Measurements from ENCODE around the gene OR2AJ1.
A peak's percentile ranks its signal among the peaks of the same experiment; 100 is the strongest.

The OR2AJ1 gene, protein sequence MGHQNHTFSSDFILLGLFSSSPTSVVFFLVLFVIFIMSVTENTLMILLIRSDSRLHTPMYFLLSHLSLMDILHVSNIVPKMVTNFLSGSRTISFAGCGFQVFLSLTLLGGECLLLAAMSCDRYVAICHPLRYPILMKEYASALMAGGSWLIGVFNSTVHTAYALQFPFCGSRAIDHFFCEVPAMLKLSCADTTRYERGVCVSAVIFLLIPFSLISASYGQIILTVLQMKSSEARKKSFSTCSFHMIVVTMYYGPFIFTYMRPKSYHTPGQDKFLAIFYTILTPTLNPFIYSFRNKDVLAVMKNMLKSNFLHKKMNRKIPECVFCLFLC

DNA sequence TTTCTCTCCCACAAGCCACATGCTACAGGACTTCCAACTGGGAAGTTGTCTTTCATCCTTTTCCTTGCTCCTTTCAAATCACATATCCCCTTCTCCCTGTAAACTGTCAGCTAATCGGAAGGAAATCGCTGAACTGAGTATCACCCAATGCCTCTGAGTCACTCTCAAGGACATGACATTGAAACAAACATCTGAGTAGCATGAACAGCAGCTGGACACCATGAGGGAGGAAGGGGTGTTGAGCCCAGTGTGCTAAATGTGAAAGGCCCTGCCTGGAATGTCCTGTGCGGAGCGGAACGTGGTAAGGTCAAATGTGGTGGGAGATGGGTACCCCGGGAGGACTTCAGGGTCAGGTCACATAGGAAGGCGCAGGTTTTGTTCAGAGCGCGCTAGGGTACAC lies at the start of gene OR2AJ1:
OR2AJ1 (plus strand) TSS at position 22 of the 400 bp plus-strand sequence. CDS start 8,880 bp downstream, outside the sequence.
- DNase-seq = no peak

DNA sequence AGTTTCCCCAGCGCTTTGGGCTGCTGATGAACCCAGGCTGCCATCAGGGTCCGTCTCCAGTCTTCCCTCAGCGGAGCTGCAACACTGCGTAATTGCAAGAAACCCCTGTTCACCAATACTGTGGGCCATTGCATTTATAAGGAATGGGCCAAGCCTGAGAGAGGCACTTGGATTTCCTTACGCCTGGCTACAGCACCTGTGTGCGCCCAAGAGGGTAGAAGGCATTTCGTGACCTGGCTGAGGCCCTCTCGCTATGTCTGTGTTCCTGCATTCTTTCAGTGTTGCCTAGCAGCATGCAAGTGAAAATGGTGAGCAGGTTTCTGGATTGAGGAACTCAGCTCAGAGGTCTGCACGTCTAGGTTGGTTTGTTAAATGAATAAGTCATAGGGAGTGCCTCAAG lies 41.3 kb upstream of the OR2AJ1 start:
- DNase-seq = no peak

DNA sequence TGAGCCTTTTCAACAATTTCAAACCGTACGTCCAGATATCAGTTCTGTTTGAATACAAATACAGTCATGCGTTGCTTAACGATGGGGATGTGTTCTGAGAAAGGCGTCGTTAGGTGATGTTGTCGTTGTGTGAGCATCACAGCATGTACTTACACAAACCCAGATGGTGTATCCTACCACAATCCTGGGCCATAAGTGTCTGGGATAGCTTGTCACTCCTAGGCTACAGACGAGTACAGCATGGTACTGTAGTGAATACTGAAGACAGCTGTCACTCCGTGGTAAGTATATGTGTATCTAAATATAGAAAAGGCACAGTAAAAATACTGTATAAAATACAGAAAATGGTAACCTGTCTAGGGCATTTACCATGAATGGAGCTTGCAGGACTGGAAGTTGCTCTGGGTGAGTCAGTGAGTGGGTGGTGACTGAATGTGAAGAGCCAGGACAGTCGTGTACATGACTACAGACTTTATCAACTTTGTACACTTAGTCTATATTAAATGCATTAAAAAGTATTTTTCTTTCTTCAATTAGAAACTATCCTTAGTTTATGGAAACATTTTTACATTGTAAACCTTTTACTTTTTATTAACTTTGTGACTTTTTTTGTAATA lies 39.8 kb upstream of the OR2AJ1 start:
- DNase-seq = peak; percentile 42

DNA sequence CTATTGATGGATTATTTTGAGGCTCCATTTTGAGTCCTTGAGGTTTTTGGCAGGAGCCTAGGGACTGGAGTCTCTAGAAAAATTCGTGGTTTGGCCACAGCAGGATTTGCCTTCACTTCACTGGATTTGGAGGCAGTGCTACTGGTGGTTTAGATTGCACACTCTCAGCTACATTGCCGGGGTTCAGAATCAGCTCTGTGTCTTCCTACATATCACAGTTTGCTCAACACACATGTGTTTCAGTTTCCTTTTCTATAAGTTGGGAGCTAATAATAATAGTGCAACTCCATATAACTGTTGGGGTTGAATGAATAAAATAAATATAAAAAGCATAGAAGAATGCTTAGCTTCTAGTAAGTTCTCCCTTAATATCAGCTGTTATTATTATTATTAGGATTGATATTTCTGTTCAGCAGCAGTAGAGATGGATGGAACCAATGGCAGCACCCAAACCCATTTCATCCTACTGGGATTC lies 29.5 kb upstream of the OR2AJ1 start, which contains the start of gene OR2W3:
OR2W3 (plus strand) TSS at position 425 of the 475 bp plus-strand sequence; CDS start at position 425, 0 bp downstream.
- DNase-seq = no peak

DNA sequence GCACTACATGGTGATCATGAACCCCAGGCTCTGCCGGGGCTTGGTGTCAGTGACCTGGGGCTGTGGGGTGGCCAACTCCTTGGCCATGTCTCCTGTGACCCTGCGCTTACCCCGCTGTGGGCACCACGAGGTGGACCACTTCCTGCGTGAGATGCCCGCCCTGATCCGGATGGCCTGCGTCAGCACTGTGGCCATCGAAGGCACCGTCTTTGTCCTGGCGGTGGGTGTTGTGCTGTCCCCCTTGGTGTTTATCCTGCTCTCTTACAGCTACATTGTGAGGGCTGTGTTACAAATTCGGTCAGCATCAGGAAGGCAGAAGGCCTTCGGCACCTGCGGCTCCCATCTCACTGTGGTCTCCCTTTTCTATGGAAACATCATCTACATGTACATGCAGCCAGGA lies 28.7 kb upstream of the OR2AJ1 start:
- DNase-seq = no peak

DNA sequence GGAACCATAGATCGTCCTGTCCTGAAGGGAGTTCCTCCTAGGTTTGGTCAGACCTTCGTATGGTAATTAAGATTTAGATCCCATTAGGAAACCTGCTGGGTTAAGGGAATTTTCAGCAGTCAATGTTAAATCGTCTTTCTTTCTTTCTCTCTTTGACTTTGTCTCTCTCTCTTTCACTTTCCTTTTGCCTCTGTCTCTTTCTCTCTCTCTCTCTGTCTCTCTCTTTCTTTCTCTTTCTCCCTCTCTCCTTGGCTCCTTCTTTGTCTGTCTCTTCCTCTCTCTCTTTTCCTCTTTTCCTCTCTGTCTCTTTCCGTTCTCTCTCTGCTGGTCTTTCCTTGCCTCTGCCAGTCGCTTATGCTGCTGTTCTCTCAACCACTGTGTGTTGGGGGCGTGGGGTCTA lies 20.6 kb upstream of the OR2AJ1 start:
- DNase-seq = no peak

DNA sequence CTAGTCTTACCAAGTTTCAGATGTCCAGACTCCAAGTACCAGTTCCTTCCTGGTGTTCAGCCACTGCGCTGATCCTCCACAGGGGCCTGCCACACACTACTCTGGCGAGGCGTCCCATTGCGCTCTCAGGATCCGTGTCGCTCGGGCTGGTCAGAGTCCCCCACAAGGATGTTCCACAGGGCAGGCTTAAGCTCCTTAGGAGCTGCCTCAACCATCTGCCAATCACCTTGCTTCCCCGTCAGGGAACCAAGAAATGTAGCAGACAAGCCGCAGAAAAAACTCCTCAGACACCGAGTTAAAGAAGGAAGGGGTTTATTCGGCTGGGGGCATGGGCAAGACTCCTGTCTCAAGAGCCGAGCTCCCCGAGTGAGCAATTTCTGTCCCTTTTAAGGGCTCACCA lies 19.5 kb upstream of the OR2AJ1 start:
- DNase-seq = peak; percentile 35

DNA sequence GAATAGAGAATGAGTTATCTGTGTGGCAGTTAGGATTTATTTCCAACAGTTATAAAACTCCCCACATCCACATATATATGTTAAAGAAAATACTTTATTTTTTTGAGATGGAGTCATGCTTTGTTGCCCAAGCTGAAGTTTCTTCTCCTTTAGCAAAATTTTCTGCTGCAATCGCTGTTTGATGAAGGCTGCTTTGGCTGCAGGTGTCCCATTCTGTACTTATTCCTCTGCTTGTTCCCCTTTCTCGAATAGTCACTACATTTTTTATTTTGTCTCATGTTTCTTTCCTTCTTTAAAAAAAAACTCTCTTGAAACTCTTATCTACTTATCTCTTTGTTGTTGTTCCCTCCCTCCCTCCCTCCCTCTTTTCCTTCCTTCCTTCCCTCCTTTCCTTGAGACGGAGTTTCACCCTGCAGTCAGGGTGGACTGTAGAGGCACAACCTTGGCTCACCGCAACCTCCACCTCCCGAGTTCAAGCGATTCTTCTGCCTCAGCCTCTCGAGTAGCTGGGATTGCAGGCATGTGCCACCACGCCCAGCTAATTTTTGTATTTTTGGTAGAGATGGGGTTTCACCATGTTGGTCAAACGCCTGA lies 18.7 kb upstream of the OR2AJ1 start:
- DNase-seq = peak; percentile 59

DNA sequence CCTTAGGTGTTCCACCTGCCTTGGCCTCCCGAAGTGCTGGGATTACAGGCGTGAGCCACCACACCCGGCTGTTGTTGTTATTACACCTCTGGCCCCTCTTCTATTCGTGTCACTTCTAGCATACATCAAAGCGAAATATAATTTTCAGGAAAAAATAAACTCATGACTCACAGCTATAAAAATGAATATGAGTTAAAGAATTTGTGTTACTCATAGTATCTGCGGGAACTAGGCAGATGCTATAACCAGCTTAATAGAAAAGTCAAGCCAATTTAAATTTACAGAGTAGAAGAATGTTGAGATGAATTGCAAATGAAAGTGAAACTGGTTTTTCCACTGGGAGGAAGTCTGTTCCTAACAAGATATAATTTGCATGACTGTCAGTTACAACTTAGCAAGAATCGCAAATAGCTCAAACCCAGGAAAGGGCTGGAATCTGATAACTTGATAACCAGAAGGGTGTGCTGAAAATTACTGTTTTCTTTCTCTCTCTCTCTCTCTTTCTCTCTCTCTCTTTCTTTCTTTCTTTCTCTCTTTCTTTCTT lies 18.1 kb upstream of the OR2AJ1 start:
- peak; percentile 95 for DNase-seq

DNA sequence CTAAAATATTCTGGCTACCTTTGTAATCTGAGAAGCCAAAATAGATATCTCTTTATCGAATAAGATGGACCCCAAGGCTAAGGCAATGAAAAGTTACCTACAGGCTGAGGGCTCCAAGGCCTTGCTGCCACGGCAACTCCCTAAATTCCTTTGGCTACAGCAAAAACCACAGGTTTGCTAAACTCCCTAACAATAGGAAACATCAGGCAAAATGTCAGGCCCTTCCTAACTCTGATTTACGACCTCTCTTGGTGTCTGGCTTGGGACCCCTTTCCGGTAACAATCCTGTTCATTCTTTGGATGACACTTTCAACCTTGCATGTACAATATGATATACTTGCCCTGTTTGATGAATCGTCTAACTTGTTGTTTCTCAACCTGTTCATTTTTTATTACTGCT lies 15.9 kb upstream of the OR2AJ1 start:
- peak; percentile 34 for DNase-seq

DNA sequence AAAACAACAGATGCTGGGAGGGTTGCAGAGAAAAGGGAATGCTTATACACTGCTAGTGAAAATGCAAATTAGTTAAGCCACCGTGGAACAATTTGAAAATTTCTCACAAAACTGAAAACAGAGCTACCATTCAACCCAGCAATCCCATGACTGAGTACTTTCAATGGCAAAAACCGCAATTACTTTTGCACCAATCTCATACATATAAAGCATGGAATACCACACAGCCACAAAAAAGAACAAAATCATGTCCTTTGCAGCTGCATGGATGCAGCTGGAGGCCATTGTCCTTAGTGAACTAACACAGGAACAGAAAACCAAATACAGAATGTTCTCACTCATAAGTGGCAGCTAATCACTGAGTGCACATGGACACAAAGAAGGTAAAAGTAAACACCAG lies 10.9 kb upstream of the OR2AJ1 start:
- no peak for DNase-seq

DNA sequence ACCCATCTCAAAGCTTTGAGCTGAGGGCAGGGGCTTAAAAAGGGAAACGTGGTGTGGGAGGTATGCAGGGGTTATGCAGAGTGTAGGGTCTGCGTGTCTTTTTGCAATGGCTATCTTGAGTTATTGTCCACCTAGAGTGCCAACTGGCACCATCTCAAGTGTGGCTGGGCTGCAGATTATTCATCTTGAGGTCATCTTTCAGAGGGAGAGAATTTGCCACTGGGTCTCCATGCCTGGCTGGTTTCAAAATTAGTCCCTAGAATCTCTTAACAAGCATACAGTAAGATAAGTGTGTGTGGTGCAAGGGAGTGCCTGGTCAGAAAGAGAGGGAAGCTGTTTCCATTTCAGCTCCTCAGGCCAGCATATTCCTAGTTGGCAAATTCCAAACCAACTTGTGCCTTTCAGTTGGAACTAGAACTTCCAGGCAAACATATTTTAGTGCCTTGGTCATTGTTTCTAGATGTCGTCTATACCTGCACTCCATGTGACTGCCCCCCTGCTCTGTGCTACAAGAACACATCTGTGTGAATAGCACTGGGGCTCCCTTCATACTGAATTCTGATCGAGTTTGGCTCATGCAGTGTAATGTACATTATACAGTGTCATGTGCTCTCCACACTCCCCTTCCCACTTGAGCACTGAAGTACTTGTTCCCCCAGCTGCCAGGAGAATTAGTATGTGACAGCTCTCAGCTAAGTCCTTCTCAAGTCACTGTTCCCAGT lies 9.6 kb upstream of the OR2AJ1 start:
- no peak for DNase-seq

DNA sequence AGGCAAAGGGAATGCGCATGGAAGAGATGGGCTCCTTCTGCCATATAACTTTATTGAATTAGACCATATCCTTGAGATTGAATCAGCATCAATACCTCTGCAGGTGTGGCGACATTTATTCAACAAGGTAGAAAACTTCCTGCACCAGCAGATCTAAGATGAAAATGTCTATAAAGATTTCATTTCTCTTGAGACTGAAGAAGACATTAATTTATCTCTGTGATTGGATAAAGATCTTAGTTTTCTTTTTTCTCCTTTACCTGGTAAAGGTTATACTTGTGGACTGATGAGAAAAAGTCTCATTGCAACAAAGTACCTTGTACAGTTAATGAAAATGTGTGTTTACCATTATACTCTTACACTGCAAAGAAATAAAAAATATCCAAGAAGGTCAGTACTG lies 4.7 kb upstream of the OR2AJ1 start, which contains the start of gene OR2T8:
OR2T8 (plus strand) TSS at position 301 of the 400 bp plus-strand sequence. CDS start 766 bp downstream, outside the sequence.
- DNase-seq = no peak

DNA sequence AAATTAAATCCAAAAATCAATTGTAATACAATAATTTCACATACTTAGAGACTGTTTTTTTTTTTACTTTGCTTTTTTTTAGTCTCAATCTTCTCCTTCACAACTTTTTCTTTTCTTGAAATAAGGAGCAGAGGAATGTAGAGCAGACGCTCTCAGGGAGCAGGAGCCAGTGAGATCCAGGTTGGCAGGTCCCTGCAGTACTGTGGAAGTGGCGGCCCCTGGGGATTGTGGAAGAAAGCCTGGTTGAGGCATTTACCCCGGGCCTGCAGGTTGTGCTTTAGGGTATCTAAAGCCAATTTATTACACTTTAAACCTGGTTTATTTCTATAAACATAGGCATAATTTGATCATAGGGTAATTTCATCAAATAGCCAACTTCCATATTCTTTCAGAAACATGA lies 748 bp upstream of the OR2AJ1 start:
- DNase-seq = no peak

DNA sequence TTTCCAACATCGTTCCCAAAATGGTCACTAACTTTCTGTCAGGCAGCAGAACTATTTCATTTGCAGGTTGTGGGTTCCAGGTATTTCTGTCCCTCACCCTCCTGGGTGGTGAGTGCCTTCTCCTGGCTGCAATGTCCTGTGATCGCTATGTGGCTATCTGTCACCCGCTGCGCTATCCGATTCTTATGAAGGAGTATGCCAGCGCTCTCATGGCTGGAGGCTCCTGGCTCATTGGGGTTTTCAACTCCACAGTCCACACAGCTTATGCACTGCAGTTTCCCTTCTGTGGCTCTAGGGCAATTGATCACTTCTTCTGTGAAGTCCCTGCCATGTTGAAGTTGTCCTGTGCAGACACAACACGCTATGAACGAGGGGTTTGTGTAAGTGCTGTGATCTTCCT lies 9.3 kb downstream of the OR2AJ1 start:
- DNase-seq = no peak

DNA sequence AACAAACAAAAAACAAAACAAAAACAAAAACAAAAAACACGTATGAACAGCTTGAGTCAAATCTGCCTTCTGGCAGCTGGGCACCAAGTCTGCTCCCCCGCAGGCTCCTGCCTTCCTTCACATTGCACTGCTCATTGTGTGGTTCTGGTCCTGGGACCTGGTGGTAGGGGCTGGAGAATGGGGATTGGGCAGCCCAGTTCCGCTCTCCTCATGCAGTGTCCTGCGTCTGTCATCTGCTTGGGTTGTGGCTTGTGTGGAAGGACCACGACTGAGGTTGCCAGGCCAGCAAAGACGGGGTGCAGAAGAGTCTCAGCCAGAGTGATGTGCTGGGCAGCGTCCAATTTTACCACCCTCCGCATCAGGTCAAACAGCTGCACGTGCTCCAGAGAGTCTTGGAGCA lies 11.1 kb downstream of the OR2AJ1 start:
- DNase-seq = no peak

DNA sequence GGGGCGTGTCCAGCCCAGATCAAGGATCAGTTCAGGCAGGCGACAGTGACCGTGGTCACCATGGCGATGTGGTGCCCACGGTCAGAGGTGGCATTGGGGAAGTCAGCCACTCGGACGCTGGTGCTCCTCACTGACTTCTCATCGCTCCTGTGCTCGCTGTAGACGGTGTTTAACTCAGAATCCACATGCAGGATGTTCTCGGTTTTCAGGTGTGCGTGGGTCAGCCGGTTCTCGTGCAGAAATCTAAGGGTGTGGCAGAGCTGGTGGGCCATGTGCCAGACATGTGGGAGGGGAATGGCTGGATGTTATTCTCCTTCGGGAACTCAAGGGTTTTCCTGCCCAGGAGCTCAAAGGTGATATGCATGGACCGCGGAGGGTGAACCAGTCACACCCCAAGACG lies 11.7 kb downstream of the OR2AJ1 start:
- no peak for DNase-seq

DNA sequence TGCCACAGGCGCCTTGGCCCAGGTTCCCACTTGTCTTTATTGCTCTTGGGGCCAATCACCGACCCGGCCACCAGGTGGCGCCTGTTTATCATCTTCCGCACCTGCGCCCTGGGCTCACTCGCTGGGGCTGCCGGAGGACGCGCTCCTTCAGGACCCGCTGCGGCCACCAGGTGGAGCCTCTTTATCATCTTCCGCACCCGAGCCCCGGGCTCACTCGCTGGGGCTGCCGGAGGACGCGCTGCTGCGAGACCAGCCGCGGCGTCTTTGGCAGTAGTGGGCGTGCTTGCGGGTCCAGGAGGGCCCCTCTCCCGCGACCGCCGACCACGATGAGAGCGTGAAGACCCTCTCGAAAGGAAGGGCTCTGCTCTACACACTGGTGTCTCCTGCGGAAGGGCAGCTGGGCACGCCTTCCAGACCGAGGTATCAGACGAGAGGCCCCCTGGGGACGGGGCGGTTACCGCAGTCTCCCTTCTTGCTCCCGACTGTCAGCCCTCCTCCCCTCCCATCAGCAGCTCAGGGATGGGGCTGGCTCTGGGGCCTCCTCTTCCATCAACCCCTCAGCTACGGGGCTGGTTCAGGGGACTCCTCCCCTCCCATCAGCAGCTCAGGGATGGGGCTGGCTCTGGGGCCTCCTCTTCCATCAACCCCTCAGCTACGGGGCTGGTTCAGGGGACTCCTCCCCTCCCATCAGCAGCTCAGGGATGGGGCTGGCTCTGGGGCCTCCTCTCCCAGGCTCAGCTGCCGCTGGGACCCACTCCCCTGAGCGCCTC lies 12.5 kb downstream of the OR2AJ1 start:
- DNase-seq = peak; percentile 97

DNA sequence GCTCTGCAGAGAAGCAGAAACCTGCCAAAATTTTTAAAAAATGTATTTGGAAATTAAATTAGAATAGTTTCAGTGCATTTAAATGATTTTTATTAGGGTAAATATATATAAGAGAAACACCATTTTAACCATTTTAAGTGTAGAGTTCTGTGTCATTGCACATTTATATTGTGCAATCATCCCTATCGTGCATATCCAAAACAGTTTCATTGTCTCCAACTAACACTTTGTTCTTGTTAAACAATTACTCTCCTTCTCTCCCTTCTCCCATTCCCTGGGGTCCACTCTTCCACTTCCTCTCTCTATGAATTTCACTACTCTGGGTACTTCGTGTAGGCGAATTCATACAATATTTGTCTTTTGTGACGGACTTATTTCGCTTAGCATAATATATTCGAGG lies 17.9 kb downstream of the OR2AJ1 start:
- no peak for DNase-seq

DNA sequence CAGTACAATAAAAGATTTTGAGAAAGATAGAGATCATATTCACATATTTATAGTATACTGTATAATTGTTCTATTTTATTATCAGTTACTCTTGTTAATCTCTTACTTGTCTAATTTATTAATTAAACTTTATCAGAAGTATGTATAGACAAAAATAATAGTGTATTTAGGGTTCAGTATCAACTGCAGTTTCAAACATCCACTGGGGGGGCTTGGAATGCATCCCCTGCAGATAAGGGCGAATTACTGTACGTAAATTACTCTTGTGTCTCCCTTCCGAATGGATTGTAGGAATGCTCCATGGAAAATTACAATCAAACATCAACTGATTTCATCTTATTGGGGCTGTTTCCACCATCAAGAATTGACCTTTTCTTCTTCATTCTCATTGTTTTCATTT lies 23.9 kb downstream of the OR2AJ1 start, which contains the start of gene OR2L8:
OR2L8 (plus strand) TSS at position 301 of the 400 bp plus-strand sequence; CDS start at position 301, 0 bp downstream.
- DNase-seq = no peak

DNA sequence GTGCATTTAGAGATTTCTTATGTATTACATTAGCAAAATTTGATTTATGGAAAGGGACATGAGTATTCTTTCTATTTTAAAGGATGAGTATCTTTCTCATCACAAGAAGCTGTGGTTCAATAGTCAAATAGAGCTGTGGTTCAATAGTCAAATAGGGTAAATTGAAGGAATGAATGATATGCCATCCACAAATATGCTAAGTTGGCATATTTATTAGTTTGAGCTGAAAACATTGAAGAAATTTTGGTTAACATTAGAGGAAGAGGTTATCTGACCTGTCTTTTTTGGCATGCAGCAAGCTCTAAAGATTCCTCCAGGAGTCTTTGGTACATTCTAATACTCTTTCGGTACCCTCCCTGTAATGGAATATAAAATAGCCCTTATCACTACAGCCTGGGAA lies 28.7 kb downstream of the OR2AJ1 start:
- DNase-seq = no peak

DNA sequence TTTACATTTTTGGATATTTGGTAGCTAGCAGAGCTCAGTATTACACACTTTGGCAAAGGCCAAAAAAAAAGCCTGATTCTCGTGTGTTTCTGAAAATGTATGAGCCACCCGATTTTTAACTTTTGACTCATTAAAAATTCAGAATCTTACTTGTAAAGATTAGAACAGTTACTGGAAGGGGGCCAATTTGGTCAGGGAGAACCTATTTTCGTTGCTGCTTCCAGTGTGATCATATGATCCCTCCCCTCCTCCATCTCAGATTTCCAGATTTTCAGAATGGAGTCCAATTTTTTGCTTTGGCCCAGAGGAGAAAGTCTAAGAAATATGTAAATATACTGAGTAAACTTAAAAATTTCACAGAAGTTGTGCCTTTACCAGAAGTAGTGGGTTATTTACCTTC lies 37.1 kb downstream of the OR2AJ1 start:
- peak; percentile 79 for DNase-seq
